IPS-18a (cell line): ENCODE measurements around the gene MEF2A.

ENCODE experiments used
- H3K27ac ChIP-seq: one replicate; pipeline ENCODE4 v1.5.1; 2013; ENCODE audit warnings: low read length
- H3K27me3 ChIP-seq: one replicate; pipeline ENCODE4 v1.6.1; 2013; ENCODE audit warnings: mild to moderate bottlenecking, low read length; ENCODE audit not compliant: control insufficient read depth, insufficient read depth
- H3K36me3 ChIP-seq: one replicate; pipeline ENCODE4 v1.6.1; 2013; ENCODE audit warnings: low read depth, low read length; ENCODE audit not compliant: control insufficient read depth
- H3K4me1 ChIP-seq: one replicate; pipeline ENCODE4 v1.6.1; 2013; ENCODE audit warnings: low read depth, low read length; ENCODE audit not compliant: control insufficient read depth
- H3K4me3 ChIP-seq: one replicate; pipeline ENCODE4 v1.5.1; 2013; ENCODE audit warnings: low read length
- H3K9ac ChIP-seq: one replicate; pipeline ENCODE4 v1.6.1; 2013; ENCODE audit warnings: mild to moderate bottlenecking, low read length, moderate library complexity
- H3K9me3 ChIP-seq: one replicate; pipeline ENCODE4 v1.6.1; 2013; ENCODE audit warnings: low read depth, low read length; ENCODE audit not compliant: control insufficient read depth

MEF2A gene

GRCh38 chr15:99709243-99709986 is 143.6 kb downstream of the MEF2A start:
- H3K27ac ChIP-seq = no peak overlapping the region
- no peak overlapping the region for H3K4me3 ChIP-seq
- no peaks in the 10 kb centered on the region for H3K9me3 ChIP-seq
- peaks cover 12% of the 10 kb centered on the region for H3K36me3 ChIP-seq
- H3K4me1 ChIP-seq = peaks cover 4% of the 10 kb centered on the region
- H3K9ac ChIP-seq = no peak overlapping the region
- H3K27me3 ChIP-seq = no peaks in the 10 kb centered on the region

- Histone ChIP-seq H3K27ac (no peak overlapping the region), H3K4me3 (no peak overlapping the region), H3K27me3 (no peaks in the 10 kb centered on the region), H3K9ac (no peak overlapping the region), H3K36me3 (peaks cover 12% of the 10 kb centered on the region), H3K4me1 (peaks cover 4% of the 10 kb centered on the region), H3K9me3 (no peaks in the 10 kb centered on the region)
These were observed 145.8 kb downstream of the MEF2A start for GRCh38 chr15:99711625-99712024.

GRCh38 chr15:99712415-99712814 is 146.6 kb downstream of the MEF2A start:
- Histone ChIP-seq H3K4me3 (no peak overlapping the region), H3K9me3 (no peaks in the 10 kb centered on the region), H3K9ac (no peak overlapping the region), H3K4me1 (peaks cover 7% of the 10 kb centered on the region), H3K36me3 (peaks cover 12% of the 10 kb centered on the region), H3K27me3 (no peaks in the 10 kb centered on the region), H3K27ac (no peak overlapping the region)

DNA sequence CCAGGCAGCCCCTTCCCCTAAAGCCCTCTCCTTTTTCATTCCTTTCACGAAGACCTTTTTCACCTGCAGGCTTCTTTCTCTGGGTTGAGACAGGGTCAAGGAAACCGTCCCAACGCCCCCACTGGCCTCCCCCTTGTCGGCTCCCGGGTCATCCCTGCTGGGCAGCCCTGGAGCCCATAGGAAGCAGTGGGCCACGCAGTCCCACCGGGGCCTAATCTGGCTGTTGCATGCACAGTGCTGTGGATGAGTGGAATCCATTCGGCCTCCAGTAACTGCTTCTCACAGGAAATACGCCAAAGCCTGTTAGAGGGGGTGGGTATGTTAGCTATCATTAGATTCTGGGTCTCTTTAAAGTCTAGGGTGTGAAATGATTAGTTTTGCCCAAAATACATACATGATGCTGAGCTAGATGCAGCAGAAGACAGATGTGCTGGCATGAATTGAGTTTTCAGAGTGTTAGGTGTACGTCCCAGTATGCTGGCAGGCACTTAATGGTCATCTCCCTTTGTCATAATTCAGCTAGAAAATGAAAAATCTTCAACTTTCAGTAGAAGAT is 150.8 kb downstream of the MEF2A start:
- Histone ChIP-seq H3K36me3 (peaks cover under 1% of the 10 kb centered on the region), H3K4me3 (no peak overlapping the region), H3K27ac (no peak overlapping the region), H3K27me3 (no peaks in the 10 kb centered on the region), H3K9ac (no peak overlapping the region), H3K4me1 (peaks cover 7% of the 10 kb centered on the region), H3K9me3 (no peaks in the 10 kb centered on the region)

DNA sequence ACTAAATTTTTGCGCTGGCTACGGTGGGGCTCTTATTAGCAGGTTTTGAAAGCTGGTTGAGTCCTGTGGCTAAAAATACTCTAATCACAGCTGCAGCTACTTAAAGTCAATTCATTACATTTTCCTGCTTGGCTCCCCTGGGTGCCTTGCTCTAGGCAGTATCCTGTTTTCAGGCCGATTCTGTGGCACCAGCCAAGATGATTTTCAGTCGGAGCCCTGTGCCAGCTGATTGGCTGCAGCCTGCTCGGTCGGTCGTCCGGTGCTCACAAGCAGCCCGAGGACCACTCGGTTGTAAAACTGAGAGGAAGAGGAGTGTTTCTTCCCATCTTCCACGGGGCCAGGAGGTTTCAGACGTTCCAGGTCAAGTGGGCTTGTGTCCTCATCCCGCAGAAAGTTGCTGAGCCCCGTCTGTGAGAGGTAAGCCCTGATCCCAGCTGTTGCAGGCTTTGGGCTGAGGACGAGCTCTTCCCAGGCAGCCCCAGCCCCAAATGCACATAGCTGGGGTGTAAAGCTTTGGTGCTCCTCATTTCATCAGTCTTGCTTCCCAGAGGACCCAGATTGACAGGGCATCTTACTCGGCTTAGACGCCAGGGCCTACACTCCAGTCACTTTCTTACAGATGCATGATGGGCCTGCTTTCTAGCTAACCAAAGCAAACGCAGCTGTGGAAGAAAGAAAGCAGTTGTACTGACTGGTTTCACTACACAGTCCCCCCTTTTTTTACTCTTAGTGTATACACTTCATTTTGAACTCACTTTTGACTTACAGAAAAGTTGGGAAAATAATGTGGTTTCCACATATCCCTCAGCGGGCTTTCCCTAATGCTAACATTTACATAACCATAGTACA is 151.6 kb downstream of the MEF2A start:
- Histone ChIP-seq H3K4me1 (peaks cover 3% of the 10 kb centered on the region), H3K36me3 (no peaks in the 10 kb centered on the region), H3K27ac (no peak overlapping the region), H3K27me3 (no peaks in the 10 kb centered on the region), H3K4me3 (no peak overlapping the region), H3K9ac (no peak overlapping the region), H3K9me3 (no peaks in the 10 kb centered on the region)

- Histone ChIP-seq H3K4me1 (peaks cover 3% of the 10 kb centered on the region), H3K27ac (no peak overlapping the region), H3K36me3 (no peaks in the 10 kb centered on the region), H3K9ac (no peak overlapping the region), H3K4me3 (no peak overlapping the region), H3K9me3 (no peaks in the 10 kb centered on the region), H3K27me3 (no peaks in the 10 kb centered on the region)
These were observed 152.6 kb downstream of the MEF2A start for GRCh38 chr15:99718421-99718820.

DNA sequence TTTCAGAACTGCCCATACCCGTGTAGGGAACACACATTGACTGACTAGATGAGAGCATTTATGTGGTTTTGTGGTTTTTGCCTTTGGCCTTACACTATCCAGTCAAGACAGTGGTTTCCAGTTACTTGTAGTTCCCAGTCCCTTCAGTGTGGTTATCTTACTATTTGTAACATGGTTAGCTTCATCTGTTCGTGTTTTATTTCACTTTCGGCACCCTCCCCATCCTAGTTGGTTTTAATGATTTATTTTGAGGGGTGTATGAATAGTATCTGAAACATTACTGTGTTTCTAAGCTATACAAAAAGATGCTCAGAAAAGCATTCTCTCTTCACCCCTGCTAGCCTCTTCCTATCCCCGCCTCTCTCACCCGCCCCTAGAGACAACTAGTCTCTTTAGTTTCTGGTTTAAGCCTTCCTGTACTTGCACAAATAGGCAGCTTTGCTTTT is 153.3 kb downstream of the MEF2A start:
- no peak overlapping the region for H3K27ac ChIP-seq
- H3K36me3 ChIP-seq = no peaks in the 10 kb centered on the region
- H3K27me3 ChIP-seq = no peaks in the 10 kb centered on the region
- no peaks in the 10 kb centered on the region for H3K9me3 ChIP-seq
- H3K9ac ChIP-seq = no peak overlapping the region
- H3K4me3 ChIP-seq = no peak overlapping the region
- peaks cover 3% of the 10 kb centered on the region for H3K4me1 ChIP-seq

- Histone ChIP-seq H3K36me3 (no peaks in the 10 kb centered on the region), H3K27ac (no peak overlapping the region), H3K9me3 (no peaks in the 10 kb centered on the region), H3K4me3 (no peak overlapping the region), H3K27me3 (no peaks in the 10 kb centered on the region), H3K4me1 (peaks cover 3% of the 10 kb centered on the region), H3K9ac (no peak overlapping the region)
These were observed 154.7 kb downstream of the MEF2A start for GRCh38 chr15:99720533-99720932.

DNA sequence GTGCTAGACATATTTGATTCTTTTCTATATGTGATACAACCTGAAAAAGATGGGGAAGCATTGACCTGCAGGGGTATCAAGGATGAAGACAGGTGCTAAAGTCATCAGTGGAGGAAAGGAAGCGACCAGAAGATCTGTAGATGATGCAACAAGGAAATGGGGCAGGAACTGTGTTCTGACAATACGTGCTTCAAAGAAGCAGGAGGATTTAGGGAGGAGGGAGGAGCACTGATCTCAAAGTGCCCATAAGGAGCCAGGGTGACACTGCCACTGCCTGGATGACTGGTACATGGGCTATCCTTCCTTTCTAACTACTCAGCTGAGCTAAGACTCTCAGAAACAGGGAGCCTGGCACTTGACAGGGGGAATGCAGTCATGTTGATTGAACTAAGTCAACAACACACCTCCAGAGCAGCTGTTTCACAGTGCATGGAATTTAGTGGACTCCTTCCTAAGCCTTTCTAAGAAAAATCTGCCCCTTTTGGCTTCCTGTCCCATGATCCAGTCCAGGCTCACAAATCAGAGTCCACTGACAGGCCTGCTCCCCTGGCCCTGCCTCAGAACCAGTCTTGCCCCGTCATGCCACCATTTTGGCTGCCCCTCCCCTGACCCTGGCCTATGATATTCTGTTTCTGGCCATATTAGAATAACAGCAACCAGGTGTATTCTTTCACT is 155.5 kb downstream of the MEF2A start:
- peaks cover 3% of the 10 kb centered on the region for H3K4me1 ChIP-seq
- no peak overlapping the region for H3K9ac ChIP-seq
- H3K36me3 ChIP-seq = no peaks in the 10 kb centered on the region
- no peak overlapping the region for H3K27ac ChIP-seq
- no peak overlapping the region for H3K4me3 ChIP-seq
- H3K9me3 ChIP-seq = no peaks in the 10 kb centered on the region
- H3K27me3 ChIP-seq = no peaks in the 10 kb centered on the region

- no peak overlapping the region for H3K9ac ChIP-seq
- H3K4me1 ChIP-seq = peaks cover under 1% of the 10 kb centered on the region
- no peak overlapping the region for H3K4me3 ChIP-seq
- no peak overlapping the region for H3K27ac ChIP-seq
- no peaks in the 10 kb centered on the region for H3K36me3 ChIP-seq
- H3K27me3 ChIP-seq = no peaks in the 10 kb centered on the region
- H3K9me3 ChIP-seq = no peaks in the 10 kb centered on the region
These were observed 156.1 kb downstream of the MEF2A start for GRCh38 chr15:99721896-99722295.

GRCh38 chr15:99722406-99722805 is 156.6 kb downstream of the MEF2A start:
- no peaks in the 10 kb centered on the region for H3K27me3 ChIP-seq
- H3K4me3 ChIP-seq = no peak overlapping the region
- H3K27ac ChIP-seq = no peak overlapping the region
- H3K4me1 ChIP-seq = no peaks in the 10 kb centered on the region
- H3K9ac ChIP-seq = no peak overlapping the region
- no peaks in the 10 kb centered on the region for H3K9me3 ChIP-seq
- no peaks in the 10 kb centered on the region for H3K36me3 ChIP-seq
